Peyer's patch (tissue), 4 donors: Measurements from ENCODE around the gene GGTA1. TPM values are rescaled to one million over a fixed set of nuclear protein-coding genes. Genes with fewer than 3 reads are reported as not detected.

Experiments
- DNase-seq, 3 donors: peaks; one replicate each; pipeline ENCODE4 v3.0.0-alpha.2; 2017 to 2019
- H3K27ac ChIP-seq, 4 donors: fragments of 200-600 bp; sonication (generic); one replicate each; pipeline ENCODE4 v1.5.1; 2016 to 2019
- H3K27me3 ChIP-seq, 2 donors: fragments of 200-600 bp; sonication (generic); one replicate each; pipeline ENCODE4 v1.5.1; 2019
- H3K36me3 ChIP-seq, 3 donors: fragments of 200-600 bp; sonication (generic); one replicate each; pipeline ENCODE4 v1.5.1; 2016 to 2019
- H3K4me1 ChIP-seq, 4 donors: fragments of 200-600 bp; sonication (generic); one replicate each; pipeline ENCODE4 v1.5.1; 2016 to 2019
- H3K4me3 ChIP-seq, 4 donors: fragments of 200-600 bp; sonication (generic); 1 replicate in 3 of 4; 2 replicates in 1 of 4; pipeline ENCODE4 v1.5.1; 2016 to 2019; ENCODE audit warnings: mild to moderate bottlenecking in 1 of 4
- H3K9me3 ChIP-seq, 4 donors: fragments of 200-600 bp; sonication (generic); one replicate each; pipeline ENCODE4 v1.5.1; 2016 to 2019; ENCODE audit warnings: mild to moderate bottlenecking in 1 of 4
- POLR2A ChIP-seq, 2 donors: fragments of 450-650 bp; IDR thresholded peaks; one replicate each; pipeline ENCODE4 v1.5.1; 2017; ENCODE audit warnings: antibody characterized with exemption in 2 of 2, mild to moderate bottlenecking in 2 of 2, moderate library complexity in 2 of 2
- total RNA-seq, 4 donors: library from RNA; depleted of rRNA; stranded (reverse); fragments of >200 nt; gene quantifications; one replicate each; pipeline ENCODE4 v1.1.0, GENCODE V29; 2016
- TF ChIP-seq, protein P1 (sequence below), 6 experiments: fragments of 450-650 bp in 4 of 6; fragments of 200-600 bp in 2 of 6; sonication (generic) in 1 of 6; IDR thresholded peaks; one replicate each; pipeline ENCODE4 v1.5.1; 2017 to 2019; ENCODE audit warnings: antibody characterized with exemption in 6 of 6, mild to moderate bottlenecking in 3 of 6, moderate library complexity in 1 of 6

The GGTA1 gene
- total RNA-seq, 4 donors from 2014 or later = 0.88 to 12.4 (median 2.6) TPM

- no peaks in the 10 kb centered on the region for H3K4me1 ChIP-seq
- H3K36me3 ChIP-seq = no peaks in the 10 kb centered on the region
- H3K9me3 ChIP-seq = no peaks in the 10 kb centered on the region
- H3K27me3 ChIP-seq = no peaks in the 10 kb centered on the region
- no peak for TF ChIP-seq POLR2A (IDR thresholded peaks at IDR 0.05)
- TF ChIP-seq, protein P1, sequence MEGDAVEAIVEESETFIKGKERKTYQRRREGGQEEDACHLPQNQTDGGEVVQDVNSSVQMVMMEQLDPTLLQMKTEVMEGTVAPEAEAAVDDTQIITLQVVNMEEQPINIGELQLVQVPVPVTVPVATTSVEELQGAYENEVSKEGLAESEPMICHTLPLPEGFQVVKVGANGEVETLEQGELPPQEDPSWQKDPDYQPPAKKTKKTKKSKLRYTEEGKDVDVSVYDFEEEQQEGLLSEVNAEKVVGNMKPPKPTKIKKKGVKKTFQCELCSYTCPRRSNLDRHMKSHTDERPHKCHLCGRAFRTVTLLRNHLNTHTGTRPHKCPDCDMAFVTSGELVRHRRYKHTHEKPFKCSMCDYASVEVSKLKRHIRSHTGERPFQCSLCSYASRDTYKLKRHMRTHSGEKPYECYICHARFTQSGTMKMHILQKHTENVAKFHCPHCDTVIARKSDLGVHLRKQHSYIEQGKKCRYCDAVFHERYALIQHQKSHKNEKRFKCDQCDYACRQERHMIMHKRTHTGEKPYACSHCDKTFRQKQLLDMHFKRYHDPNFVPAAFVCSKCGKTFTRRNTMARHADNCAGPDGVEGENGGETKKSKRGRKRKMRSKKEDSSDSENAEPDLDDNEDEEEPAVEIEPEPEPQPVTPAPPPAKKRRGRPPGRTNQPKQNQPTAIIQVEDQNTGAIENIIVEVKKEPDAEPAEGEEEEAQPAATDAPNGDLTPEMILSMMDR (IDR thresholded peaks at IDR 0.05) = no peak
- DNase-seq = no peak
- H3K27ac ChIP-seq = no peak overlapping the region
- no peak overlapping the region for H3K4me3 ChIP-seq
These were observed 6.5 kb upstream of the GGTA1 start for GRCh38 chr9:121505903-121506735.

DNA sequence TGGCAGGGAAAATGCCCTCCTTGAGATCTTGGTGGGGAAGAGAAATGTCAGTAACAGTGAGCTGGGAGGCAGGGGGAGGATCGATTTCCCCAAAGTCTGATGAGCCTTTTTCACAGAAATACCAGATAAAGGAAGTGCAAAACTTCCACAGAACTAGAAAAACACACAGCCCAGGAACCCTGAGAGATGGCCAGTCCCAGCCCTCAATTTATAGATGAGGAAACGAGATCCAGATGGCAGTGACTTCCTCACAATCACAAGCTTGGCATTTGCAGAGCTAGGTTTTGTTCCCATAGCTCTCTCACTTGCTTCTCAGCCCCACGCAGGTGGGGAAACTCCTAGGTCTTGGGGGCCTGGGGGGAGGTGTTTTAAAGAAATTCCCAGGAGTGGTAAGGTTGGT is 3.8 kb upstream of the GGTA1 start:
- Histone ChIP-seq H3K9me3 (no peaks in the 10 kb centered on the region), H3K27ac (no peak overlapping the region), H3K27me3 (no peaks in the 10 kb centered on the region), H3K36me3 (no peaks in the 10 kb centered on the region), H3K4me3 (no peak overlapping the region), H3K4me1 (peaks cover 0 to 22% (median 11%) of the 10 kb centered on the region in 4 donors)
- TF ChIP-seq POLR2A (IDR thresholded peaks at IDR 0.05) = no peak
- TF ChIP-seq, protein P1 (IDR thresholded peaks at IDR 0.05) = no peak
- no peak for DNase-seq

GRCh38 chr9:121500165-121500478 is 478 bp upstream of the GGTA1 start:
- H3K27me3 ChIP-seq = no peaks in the 10 kb centered on the region
- peaks cover 0 to 25% (median 11%) of the 10 kb centered on the region in 4 donors for H3K4me1 ChIP-seq
- no peaks in the 10 kb centered on the region for H3K36me3 ChIP-seq
- no peak for DNase-seq
- peak overlapping the region in 3 of 4 donors; percentile 49 to 57 (median 56) for H3K4me3 ChIP-seq
- no peak for TF ChIP-seq POLR2A (IDR thresholded peaks at IDR 0.05)
- TF ChIP-seq, protein P1 (IDR thresholded peaks at IDR 0.05) = no peak
- peak overlapping the region in 3 of 4 donors; percentile 25 to 69 (median 62) for H3K27ac ChIP-seq
- no peaks in the 10 kb centered on the region for H3K9me3 ChIP-seq

- Histone ChIP-seq H3K36me3 (no peaks in the 10 kb centered on the region), H3K4me1 (peaks cover 0 to 25% (median 11%) of the 10 kb centered on the region in 4 donors), H3K27me3 (no peaks in the 10 kb centered on the region), H3K9me3 (no peaks in the 10 kb centered on the region), H3K27ac (peak overlapping the region in 3 of 4 donors; percentile 54 to 69 (median 62)), H3K4me3 (peak overlapping the region; percentile 24 to 57 (median 52))
- TF ChIP-seq POLR2A (IDR thresholded peaks at IDR 0.05) = no peak
- TF ChIP-seq, protein P1 (IDR thresholded peaks at IDR 0.05) = no peak
- DNase-seq = no peak
These were observed 542 bp downstream of the GGTA1 start for GRCh38 chr9:121499177-121499426.

- Histone ChIP-seq H3K9me3 (no peaks in the 10 kb centered on the region), H3K4me3 (peak overlapping the region; percentile 24 to 57 (median 52)), H3K27me3 (no peaks in the 10 kb centered on the region), H3K27ac (peak overlapping the region in 2 of 4 donors; percentile 62 to 69), H3K4me1 (peaks cover 0 to 25% (median 11%) of the 10 kb centered on the region in 4 donors), H3K36me3 (no peaks in the 10 kb centered on the region)
- DNase-seq = no peak
- TF ChIP-seq, protein P1 (IDR thresholded peaks at IDR 0.05) = no peak
- TF ChIP-seq POLR2A (IDR thresholded peaks at IDR 0.05) = no peak
These were observed 1.0 kb downstream of the GGTA1 start for GRCh38 chr9:121498487-121499176.
